Activated gamma-delta T cell treated with Interleukin-2 at 50 U/mL for 16 hours (primary cell): ENCODE measurements around the gene HS3ST5.
A peak's percentile ranks its signal among the peaks of the same experiment; 100 is the strongest.
"Not testable (repeated sequence)": the region's sequence is repeated elsewhere in the genome, so short reads cannot be mapped to it uniquely, and the experiment has no call there.

Experiments
- DNase-seq: peaks from one replicate; pipeline ENCODE4 v3.0.0-alpha.2; 2020

Gene HS3ST5

GRCh38 chr6:114039841-114040240 is 303.0 kb downstream of the HS3ST5 start:
- no peak for DNase-seq

GRCh38 chr6:114033606-114034005 is 309.2 kb downstream of the HS3ST5 start:
- DNase-seq = no peak

GRCh38 chr6:114032721-114033120 is 310.1 kb downstream of the HS3ST5 start:
- DNase-seq = no peak

DNA sequence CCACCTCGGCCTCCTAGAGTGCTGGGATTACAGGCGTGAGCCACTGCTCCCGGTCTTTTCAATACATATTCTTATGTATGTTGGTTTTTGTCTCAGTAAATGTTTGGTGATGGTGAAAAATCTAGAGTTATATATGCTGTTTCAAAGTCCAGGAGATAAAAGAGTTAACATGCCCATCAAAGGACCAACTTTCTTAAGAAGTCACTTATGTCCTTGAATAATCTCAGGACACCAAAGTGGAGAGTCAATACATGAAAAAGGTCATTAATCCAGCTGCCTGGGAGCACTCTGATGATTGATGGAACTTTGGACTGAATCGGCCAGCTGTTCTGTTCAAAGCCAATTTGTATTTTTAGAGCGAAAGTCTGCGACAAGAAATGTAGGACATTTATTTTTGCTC is 312.1 kb downstream of the HS3ST5 start:
- DNase-seq = no peak

- no peak for DNase-seq
Observed at GRCh38 chr6:114024746-114025145, 318.1 kb downstream of the HS3ST5 start.

DNA sequence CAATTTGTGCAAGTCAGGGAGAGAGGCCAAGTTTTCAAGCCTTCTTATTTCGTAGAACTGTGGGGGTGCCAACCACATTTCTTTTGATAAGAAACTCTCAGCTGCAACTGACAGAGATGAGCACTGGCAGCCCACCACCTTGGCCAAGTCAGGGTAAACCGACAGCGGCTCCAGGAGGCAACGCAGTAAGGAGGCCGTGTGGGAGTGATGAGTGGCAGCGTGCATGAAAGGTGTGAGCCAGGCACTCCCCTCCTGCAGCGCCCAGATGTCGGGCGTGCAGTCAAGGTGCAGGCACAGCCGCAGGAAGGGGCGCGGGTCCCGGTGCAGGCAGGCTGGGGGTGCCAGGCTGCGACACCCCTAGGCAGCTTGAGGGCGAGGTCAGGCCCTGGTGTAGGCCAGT is 322.6 kb downstream of the HS3ST5 start:
- no peak for DNase-seq

- not testable (repeated sequence) for DNase-seq
Observed at GRCh38 chr6:114017146-114017545, 325.7 kb downstream of the HS3ST5 start.

DNA sequence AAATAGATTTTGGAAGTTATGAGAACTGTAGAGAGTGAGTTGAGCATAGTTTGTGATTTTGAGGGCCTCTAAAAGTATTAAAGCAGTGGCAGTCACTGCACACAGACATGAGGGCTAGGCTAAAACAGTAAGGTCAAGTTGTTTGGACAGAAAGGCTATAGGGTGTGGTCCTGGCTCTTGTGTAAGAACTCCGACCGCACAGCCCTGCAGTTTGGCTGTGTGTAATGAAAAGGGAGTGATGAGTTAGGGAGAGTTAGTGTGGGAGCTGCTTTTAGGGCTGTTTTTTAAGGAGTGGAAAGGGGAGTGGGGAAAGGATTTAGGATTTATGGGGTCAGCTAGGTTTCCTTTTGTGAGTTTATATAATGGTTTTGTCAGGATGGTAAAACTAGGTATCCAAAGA is 328.7 kb downstream of the HS3ST5 start:
- DNase-seq = not testable (repeated sequence)

DNA sequence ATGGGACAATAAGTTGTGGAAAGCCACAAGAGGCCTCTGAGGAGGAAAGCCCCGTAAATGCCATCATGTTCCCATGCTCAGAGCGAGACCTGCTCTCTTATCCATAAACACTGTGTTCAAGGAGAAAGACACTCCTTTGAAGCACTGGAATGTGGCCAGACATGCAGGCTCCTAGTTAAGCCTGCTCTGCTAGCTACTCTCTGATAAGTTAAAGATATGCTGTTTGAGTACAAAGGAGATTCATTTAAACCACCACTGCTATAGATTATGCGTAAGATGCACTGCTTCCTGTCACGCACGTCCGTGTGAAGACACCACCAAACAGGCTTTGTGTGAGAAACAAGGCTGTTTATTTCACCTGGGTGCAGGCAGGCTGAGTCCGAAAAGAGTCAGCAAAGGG is 331.3 kb downstream of the HS3ST5 start:
- not testable (repeated sequence) for DNase-seq

DNA sequence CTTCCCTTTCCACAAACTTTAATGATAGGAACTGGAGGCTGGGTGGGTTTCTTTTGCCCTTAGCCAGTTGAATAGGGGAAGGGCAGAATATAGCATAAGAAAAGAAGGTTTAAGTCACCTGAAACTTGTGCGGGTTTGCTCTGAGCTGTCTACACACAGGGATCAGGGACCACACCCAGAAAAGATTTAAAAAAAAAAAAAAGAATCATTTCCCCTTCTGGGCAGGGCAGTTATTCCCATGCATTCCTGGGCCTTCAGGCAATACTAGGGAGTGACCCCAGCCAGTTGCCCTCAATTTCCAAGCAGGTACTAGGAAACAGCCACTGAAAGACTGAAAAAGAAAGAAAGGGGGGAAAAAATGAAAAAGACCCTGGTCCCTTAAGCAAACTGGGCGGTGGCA is 332.3 kb downstream of the HS3ST5 start:
- DNase-seq = no peak

DNA sequence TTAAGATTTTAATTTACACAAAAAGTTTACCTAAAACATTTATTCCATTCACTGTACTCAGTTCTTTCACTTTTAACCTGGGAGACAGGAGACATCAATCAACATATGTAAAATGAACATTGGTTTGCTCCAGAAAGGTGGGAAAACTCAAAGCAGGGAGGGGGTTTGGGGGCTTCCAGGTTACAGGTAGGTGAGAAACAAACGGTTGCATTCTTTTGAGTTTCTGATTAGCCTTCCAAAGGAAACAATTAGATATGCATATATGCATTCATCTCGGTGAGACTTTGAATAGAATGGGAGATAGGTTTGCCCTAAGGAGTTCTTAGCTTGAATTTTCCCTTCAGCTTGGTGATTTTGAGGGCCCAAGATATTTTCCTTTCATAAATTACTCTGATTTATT is 333.6 kb downstream of the HS3ST5 start:
- DNase-seq = no peak

DNA sequence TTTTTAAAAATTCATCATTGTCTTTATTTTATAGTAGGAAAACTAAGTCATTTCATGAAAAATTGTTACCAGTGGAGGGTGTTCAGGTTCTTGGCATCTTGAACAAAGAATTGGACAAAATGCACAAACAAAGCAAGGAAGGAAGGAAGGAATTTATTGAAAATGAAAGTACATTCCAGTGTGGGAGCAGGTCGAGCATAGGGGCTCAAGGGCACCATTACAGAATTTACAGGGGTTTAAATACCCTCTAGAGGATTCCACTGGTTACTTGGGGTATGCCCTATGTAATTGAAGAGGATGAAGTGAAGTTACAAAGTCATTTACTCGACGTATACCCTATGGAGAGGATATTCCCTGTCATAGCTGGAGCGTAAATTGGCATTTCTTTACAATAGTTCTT is 334.5 kb downstream of the HS3ST5 start:
- no peak for DNase-seq

GRCh38 chr6:114007516-114007915 is 335.3 kb downstream of the HS3ST5 start:
- DNase-seq = peak; percentile 29
